ENCODE data around the gene SLC30A7.

The SLC30A7 gene

DNA sequence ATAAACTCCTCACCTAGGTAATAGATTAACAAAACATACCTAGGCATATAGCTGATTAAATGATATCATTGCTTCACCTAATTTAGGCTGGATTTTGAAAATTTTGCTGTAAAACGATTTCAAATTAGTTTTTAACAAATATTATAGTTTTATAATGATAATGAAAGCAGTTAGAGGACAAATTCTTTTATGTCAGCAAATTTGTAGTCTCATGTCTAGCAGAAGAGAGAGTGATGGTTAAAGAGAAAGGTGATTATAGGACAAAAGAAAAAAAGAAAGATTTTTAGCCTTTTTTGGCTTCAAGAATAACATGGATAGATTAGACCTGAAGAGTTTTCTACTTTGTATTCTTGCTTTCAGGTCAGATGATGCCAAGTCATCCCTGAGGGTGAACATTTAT is 133.3 kb downstream of the SLC30A7 start:
- DNase-seq, result no peak

GRCh38 chr1:101030881-101031280 is 135.0 kb downstream of the SLC30A7 start:
- no peak for DNase-seq

Data from bone marrow (tissue), 2 donors.